ENCODE results near the gene GALNT13.

The GALNT13 gene

DNA sequence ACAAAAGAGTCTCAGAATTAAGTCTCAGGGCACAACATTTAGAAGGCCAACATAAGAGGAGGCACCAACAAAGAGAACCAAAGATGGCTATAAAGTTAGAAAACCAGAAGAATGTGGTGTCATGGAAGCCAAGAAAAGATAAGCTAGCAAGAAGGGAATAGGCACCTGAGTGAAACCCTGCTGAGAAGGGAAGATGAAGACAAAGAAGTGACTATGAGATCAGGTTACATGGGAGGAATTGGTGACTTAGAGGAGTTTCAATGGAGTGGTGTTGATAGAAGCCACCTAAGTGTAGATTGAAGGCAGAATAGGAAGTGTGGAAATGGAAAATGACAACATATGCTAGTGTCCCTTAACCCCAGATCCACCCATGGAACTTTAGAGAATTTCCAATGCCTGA lies 499.2 kb downstream of the GALNT13 start:
- intact Hi-C loops (cut with DNase I) = loop anchor here (10.0 kb wide), 2 partner anchors 496 to 596 kb away; partner anchors contain the start of gene GALNT13

DNA sequence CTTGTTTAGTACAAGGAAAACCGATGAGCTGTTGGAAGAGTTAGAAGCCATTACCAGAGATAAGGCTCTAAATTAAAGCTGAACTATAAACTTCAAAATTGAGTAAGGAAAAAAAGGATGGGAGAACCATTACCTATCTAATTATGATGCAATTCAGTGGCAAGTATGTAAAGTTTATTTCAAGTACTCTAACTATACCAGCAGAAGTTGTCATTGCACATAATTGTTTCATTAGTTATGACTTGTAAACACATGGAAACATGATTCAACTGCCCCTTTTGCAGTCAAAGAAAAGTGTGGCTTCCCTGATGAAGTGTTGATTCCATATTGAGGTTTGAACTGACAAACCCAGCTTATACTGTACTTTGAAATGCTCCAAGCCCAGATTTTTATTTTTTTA lies 502.7 kb downstream of the GALNT13 start:
- no peak for DNase-seq
- intact Hi-C loops (cut with DNase I) = loop anchor here (10.0 kb wide), 2 partner anchors 500 to 600 kb away; partner anchors contain the start of gene GALNT13

More for the DNA sequence above, 499.2 kb downstream of the GALNT13 start:
- no peak for DNase-seq

DNA sequence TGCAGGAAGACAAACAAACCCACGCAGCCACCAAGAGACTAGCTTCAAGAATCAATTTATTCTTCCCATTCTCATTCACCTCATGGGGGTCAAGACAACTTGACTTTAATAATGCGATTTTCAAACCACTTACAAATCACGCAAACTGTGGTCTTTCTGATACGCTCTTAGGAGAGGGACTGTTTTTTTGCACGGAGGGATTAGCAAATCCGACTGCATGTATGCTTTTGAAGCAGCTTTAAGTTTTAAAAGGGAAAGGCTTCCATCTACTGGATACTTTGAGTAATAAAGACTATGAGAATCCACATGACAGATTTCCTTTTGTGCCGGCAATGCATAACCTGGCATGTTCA lies 503.8 kb downstream of the GALNT13 start:
- DNase-seq = peak in 15 of 42 donors; percentile 3 to 58 (median 15)
- intact Hi-C loops (cut with DNase I) = loop anchor here (10.0 kb wide), 2 partner anchors 501 to 601 kb away; partner anchors contain the start of gene GALNT13

DNA sequence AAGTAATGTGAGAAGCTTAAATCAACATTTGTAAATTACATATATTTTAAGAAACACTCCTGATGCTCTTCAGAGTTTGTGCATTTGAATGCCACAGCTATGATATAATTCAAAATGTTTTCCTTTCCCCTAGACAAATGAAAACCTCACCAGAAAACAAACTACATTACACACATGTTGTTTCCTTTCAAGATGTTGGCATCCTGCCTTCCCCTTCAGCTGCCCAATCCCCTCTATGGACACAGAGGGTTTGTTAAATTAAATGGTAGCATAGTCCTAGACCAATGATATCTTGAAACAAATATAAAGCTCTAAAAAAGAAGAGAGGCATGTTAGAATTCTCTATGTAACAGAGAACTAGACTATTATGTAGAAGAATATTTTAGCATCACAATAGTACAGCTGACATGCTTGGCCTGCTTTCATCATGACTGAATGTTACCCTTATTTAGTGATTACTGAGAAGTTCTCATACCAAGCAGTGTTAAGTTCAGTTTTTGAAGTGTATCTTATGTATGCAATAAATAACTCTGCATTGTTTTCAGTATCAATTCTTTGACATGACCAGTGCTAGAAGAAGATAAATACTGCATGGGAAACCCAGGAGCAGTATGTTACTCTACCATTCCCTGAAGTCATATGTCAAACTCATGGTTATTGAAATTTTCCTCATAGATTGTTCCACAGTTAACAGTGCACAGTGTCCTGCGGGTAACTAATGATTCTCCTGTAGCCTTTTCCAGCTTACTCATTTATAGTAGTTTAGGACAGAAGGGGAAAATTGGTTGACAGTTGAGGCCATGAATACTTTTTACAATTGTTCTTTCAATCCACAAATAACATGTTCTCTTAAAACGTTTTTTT lies 510.4 kb downstream of the GALNT13 start:
- intact Hi-C loops (cut with DNase I) = no loop called here
- no peak for DNase-seq

DNA sequence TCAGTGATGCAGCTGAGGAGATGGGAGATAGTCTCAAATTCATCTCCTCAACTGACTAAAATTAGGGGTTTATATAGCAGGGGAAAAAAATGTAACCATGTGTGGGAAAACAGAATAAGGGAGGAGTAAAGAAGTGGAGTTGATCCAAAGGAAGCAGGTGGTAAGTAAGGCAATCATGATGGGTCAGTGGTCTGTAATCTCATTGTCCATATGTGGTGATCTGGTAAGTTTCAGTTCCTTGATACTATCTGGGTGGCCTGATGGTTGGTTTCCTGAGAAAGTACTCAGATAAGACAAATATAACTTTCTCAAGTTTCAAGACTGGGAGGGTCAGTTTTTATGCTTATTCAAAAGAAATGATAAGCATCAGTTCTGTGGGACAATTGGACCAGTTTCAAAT lies 514.5 kb downstream of the GALNT13 start:
- DNase-seq = no peak
- intact Hi-C loops (cut with DNase I) = no loop called here

- no peak for DNase-seq
- intact Hi-C loops (cut with DNase I) = no loop called here
Measured at GRCh38 chr2:154391051-154391450, 519.3 kb downstream of the GALNT13 start.

- DNase-seq = no peak
- intact Hi-C loops (cut with DNase I) = no loop called here
Measured at GRCh38 chr2:154392256-154392655, 520.5 kb downstream of the GALNT13 start.

DNA sequence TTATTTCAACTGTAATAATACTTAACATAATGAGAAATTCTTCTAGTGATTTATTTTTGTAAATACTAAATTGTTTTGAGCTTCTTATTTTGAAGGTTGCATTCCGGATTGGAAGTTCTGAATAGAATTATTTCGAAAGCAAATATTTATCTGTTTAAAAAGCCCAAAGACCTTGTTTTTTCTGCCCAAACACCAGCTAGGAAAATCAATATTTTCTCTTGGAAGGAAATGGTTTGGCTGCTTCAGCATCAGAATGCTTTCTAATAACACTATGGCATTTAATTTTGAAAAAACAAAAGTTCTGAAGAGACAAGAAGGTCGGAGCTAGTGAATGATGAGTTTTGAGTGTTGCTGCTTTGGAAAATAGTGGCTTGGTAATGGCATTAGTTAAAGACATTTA lies 522.9 kb downstream of the GALNT13 start:
- DNase-seq = no peak
- intact Hi-C loops (cut with DNase I) = no loop called here

DNA sequence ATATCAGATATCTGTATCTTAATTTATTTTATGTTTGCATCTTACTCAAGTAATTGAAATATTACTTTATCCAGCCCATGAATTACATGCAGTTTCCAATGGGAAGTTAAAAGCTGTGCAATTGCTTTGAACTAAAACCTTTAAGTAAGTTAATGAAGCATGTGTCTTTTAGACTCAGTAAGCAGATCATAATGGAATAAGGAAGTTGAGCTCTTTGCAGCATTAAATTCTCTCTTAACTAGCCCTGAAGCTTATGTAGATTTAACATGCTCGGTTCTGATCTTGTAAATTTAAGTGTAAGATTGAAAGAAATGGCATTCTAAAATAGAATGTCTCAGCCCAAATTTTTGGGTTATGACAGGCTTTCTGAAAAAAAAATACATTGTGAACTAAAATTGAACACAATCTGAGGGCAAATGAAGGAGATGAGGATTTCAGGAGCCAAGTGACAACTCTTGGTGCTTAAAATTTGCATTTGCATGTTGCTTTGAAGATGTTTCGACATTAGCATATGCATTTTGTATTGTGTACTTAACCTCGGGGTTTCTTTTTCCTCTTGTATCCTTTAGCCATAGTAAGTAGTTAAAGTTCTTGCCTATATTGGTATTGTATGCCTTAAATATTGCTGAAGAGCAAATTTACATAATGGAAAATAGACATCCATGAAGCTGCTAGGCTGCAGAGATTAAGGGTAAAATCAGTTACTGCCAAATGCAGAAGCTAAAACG lies 529.0 kb downstream of the GALNT13 start:
- no peak for DNase-seq
- intact Hi-C loops (cut with DNase I) = no loop called here

- intact Hi-C loops (cut with DNase I) = no loop called here
- DNase-seq = no peak
Measured at GRCh38 chr2:154402213-154402612, 530.5 kb downstream of the GALNT13 start.

DNA sequence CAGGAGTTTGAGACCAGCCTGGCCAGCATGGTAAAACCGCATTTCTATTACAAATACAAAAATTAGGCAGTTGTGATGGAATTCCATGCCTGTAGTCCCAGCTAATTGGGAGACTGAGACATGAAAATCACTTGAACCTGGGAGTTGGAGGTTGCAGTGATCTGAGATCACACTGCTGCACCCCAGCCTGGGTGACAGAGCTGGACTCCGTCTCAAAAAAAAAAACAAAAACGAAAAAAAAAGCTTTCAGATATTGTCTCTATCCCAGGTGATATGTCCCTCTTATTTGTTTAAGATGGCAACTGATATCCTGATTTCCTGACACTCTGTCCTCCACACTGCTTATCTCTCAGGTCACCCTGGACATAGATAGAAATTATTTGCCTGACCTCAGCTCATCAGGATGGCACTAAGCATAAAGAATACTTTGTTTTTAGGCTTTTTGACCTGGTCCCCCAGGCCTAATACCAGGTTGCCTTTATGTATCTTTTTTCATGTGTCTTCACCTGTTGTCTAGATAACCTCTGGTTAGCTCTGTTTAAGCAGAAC lies 531.6 kb downstream of the GALNT13 start:
- intact Hi-C loops (cut with DNase I) = no loop called here
- DNase-seq = no peak

GRCh38 chr2:154408786-154409185 lies 537.1 kb downstream of the GALNT13 start:
- no peak for DNase-seq
- intact Hi-C loops (cut with DNase I) = no loop called here

DNA sequence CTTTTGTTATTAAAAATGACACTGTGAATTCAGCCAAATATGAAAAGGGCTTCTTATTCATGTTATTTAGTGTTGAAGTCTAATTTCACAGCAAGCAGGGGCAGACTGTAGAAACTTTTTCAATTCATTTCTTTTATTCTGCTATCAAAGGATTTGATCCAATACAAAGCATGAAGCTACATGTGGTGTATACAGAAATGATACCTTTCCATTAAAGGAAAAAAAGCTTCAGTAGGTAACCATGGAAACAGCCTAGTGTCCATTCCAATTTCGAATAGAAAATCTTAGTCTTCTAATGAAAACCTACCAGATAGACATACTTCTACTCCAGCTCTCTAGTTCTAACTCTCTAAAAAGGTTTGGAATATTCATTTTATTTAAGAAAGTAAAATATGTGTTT lies 550.5 kb downstream of the GALNT13 start:
- intact Hi-C loops (cut with DNase I) = no loop called here
- DNase-seq = no peak

GRCh38 chr2:154425994-154426393 lies 554.3 kb downstream of the GALNT13 start:
- intact Hi-C loops (cut with DNase I) = no loop called here
- DNase-seq = peak in 7 of 42 donors; percentile 0 to 44 (median 7)

GRCh38 chr2:154427453-154427852 lies 555.7 kb downstream of the GALNT13 start:
- intact Hi-C loops (cut with DNase I) = no loop called here
- peak in 1 of 42 donors; percentile 16 for DNase-seq

- no peak for DNase-seq
- intact Hi-C loops (cut with DNase I) = no loop called here
Measured at GRCh38 chr2:154428022-154428421, 556.3 kb downstream of the GALNT13 start.

DNA sequence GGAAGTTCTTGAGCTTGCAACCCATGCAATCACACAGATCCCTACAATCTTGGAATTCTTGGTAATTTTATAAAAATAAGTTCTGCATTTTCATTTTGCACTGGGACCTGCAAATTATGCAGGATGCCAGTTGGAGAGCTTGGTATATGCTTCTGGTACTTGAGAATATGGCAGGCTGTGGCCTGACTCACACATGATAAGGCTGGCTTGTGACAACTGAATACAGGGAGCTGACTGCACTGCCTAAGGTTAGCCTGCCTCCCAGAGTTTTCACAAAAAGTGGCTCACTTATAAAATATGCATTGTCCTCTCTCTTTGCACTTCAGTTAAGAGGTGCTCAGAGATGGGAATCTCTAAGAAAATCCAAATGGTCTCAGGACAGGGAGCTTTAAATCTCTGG lies 561.3 kb downstream of the GALNT13 start:
- intact Hi-C loops (cut with DNase I) = no loop called here
- DNase-seq = no peak

GRCh38 chr2:154437104-154437503 lies 565.4 kb downstream of the GALNT13 start:
- intact Hi-C loops (cut with DNase I) = no loop called here
- no peak for DNase-seq

GRCh38 chr2:154439156-154439555 lies 567.4 kb downstream of the GALNT13 start:
- intact Hi-C loops (cut with DNase I) = no loop called here
- no peak for DNase-seq

DNA sequence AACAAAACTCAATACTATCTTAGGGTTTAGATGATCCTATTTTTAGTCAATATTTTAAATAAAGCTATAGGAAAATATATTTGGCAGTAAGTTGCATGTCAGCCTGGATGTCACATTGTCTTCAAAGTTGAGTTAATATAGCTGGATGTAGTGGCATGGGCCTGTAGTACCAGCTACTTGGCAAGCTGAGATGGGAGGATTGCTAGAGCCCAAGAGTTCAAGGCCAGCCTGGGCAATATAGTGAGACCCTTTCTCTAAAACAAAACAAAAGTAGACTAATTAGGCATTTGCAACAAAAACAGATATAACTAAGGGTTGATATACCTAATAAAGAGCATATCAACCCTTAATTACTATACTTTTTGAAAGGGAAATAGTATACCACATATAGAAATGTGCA lies 572.2 kb downstream of the GALNT13 start:
- DNase-seq = no peak
- intact Hi-C loops (cut with DNase I) = no loop called here

Measured in head of caudate nucleus (tissue), 42 donors.